GM19397 (cell line): ENCODE measurements around the gene KCNH1.

Experiments used
- ATAC-seq: cut with Tn5 transposase; IDR thresholded peaks from one replicate; pipeline ENCODE4 v1.9.1; 2021; ENCODE audit warnings: mild to moderate bottlenecking, moderate library complexity; ENCODE audit not compliant: unreplicated experiment

The KCNH1 gene

DNA sequence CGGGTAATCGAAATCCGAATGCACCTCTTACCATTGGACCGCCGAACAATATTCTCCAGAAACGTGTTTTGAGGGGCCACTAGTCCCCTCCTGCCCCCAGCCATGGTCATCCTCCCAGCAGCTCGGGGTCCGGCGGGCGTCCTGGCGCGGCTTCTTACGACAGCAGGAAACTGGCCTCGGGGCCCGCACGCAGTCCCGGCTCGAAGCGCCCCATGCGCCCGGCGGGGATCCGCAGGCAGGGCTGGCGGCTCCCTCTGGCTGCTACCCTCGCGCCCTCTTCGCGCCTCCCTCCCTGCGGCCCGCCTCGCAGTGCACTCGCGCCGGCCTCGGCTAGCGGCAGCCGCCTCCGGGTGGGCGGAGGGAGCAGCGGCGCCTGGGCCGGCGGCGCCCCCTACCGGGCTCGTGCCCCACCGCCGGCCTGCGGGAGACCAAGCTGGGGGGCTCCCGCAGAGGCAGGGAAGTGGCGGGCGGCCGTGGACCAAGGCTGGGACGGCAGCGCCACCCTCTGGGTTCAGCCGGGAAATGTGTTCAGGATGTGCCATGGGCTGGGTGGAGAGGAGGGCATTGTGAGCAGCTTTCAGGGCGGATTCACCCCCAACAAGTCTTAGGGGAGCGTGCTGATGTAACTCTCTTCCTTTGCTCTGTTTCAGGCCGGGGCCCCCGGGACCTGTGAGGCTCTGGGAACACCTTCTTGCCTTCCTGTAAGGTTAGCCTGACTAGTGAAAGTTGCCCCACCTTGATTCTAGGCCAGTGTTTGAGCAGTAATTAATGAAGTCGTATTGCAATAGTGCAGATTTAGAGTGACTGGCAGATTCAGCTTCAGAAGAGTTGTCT, at the start of gene KCNH1:
TSS of gene KCNH1 (minus strand) at position 313 of the 834 bp plus-strand sequence. CDS start at position 110, 203 bp downstream.
- peak; percentile 91 for ATAC-seq

DNA sequence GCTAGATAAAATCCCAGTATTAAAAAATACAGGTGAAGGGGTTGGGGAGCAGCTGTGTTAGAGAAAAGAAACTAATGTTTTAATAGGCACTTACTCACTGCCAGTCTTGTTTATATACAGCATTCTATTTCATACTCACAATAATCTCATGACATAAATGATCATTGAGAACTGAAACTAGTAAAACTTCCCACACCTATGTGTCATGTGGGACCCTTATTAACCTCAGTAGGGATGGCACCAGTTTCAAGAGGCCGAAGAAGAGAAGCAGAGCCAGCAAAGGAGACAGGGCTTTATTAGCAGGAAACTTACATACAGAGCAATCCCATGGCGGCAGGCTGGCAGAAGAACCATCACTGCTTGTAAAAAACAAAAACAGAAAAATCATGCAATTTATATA, 48.8 kb upstream of the KCNH1 start:
- no peak for ATAC-seq

GRCh38 chr1:211174375-211174774, 40.4 kb upstream of the KCNH1 start:
- ATAC-seq, result no peak

- ATAC-seq, result no peak
Measured at GRCh38 chr1:211172657-211173056, 38.7 kb upstream of the KCNH1 start.

- ATAC-seq, result no peak
Measured at GRCh38 chr1:211169353-211169752, 35.4 kb upstream of the KCNH1 start.

GRCh38 chr1:211158866-211159265, 24.9 kb upstream of the KCNH1 start:
- ATAC-seq, result no peak

DNA sequence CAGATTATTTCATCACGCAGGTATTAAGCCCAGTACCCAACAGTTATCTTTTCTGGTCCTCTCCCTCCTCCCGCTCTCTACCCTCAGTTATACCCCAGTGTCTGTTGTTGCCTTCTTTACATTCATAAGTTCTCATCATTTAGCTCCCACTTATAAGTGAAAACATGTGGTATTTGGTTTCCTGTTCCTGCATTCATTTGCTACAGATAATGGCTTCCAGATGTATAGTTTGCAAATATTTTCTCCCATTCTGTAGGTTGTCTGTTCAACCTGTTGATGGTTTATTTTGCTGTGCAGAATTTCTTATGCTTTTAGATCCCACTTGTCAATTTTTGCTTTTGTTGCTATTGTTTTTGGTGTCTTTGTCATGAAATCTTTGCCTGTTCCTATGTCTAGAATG, 21.1 kb upstream of the KCNH1 start:
- no peak for ATAC-seq

DNA sequence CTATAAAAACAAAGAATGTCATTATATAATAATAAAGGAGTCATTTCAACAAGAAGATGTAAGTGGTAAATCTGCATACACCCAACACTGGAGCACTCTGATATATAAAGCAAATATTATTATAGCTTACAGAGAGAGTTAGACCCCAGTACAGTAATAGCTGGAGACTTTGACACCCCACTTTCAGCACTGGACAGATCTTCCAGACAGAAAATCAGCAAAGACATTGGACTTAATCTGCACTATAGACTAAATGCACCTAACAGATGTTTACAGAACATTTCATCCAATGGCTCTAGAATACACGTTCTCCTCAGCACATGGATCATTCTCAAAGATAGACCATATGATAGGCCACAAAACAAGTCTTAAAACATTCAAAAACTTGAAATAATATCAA, 20.0 kb upstream of the KCNH1 start:
- no peak for ATAC-seq

DNA sequence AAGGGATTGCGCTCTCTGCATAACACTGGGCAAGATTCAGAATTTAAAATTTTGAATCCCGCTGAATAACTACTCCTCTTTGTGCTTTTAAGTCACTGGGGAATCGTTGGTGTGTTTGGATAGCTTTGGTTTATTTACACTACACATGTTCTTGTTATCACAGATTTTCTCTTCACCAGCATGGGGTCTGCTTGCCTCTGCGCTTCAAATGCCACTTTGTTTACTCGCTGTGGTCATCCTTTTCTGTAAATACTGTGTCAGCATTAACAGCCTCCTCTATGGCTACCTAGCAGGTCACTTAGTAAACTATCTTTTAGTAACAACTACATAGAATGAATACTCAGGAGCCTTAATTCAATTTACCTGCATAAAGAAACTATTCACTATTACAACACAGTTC, 14.4 kb upstream of the KCNH1 start:
- no peak for ATAC-seq

DNA sequence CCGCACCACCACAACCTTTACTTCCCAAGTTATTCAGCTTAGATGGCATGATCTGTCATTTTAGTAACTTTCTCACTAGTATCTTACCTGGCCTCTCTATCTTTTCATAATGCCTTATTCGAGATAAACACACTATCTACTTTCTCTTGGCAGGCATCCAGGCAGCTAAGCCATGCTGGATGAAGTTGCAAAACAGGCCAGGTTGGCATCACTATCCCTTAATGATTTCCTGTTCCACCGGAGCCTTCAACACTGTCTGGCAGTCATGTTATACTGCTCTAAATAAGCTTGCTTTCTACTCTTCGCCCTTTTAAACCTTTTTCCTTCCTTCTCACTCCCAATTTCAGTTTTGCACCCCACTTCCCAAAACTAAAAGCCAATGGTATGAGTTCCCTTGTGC, 12.0 kb upstream of the KCNH1 start:
- no peak for ATAC-seq

- no peak for ATAC-seq
Measured at GRCh38 chr1:211135342-211135950, 1.5 kb upstream of the KCNH1 start.

- ATAC-seq, result no peak
Measured at GRCh38 chr1:211133393-211133835, 534 bp downstream of the KCNH1 start.

DNA sequence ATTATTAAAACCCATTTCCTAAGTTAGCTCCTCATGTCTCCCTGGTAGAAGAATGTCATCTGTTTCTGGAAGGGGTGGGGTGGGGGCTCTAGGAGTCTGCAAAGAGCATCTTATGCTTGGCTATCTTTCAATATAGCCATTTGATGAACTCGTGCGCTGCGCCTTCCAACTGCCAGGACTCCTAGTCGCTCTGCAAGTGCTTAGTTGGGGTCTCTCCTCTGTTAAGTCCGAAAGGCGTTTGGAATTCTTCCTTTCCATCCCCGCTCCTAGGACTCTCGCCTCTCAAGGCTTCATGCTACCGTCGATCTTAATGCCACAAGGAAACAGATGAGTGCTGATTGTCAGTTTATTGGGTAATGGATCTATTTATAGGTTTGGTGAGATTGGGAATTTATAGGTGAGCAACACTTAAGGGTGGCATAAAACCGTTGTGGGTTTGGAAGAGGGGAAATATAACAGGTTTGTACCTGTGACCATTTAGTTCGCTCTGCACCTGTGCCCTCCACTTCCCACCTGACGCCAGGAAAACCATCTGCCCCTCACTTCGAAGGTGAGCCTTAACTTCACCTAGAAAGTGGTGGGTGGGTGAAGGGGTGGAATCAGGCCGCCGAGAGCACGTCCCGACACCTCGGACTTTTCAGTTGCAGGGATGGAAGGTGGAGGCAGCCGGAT, 1.1 kb downstream of the KCNH1 start:
- ATAC-seq, result no peak

DNA sequence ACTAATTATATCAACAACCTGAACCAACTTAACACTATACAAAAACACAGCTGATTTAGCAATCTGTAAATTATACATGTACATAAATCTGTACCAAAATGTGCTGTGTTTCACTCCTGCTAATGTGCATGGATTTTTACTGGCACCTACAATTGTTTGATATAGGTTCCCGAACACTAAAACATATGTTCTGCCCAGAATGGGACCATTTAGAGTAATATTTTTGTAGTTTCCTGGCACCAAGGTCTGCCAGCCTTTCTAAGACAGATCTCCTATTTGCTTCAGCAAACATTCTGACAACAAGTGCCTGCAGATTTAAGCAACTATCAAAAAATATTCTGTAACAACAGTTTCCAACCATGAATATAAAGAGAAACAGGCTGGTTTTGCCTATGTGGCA, 4.2 kb downstream of the KCNH1 start:
- ATAC-seq, result no peak

DNA sequence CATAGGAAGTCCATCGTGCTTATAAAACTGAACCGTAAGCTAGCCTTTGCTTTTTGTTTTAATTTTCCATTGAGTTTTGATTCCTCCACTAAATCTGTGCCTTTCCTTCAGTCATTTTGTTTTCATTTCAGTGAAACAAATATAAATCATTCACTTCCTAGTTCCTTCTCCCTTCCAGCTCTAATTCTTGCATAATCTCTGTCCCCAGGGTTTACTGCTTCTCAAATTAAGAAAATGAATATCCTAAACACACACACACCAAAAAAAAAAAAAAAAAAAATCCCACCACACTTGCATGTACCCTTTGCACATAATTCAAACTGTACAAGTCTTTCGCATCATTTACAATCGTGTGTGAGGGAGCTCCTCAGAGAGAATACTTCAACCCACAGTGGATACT, 6.8 kb downstream of the KCNH1 start:
- ATAC-seq, result no peak

DNA sequence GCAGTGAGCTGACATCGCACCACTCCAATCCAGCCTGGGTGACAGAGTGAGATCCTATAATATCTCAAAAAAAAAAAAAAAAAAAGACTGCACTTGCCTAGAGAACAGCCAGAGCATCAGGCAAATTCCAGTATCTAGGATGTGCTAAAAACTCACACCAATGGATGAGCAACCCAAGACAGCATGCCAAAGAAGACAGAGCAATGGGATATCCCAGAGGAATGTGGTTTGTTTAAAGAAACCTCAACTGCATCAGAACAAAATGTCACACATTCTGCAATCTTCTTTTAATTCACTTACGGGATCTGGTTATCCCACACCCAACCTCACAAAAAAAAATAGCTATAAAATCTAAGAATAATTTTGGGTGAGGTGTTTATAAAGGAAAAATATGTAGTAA, 7.3 kb downstream of the KCNH1 start:
- ATAC-seq, result no peak

DNA sequence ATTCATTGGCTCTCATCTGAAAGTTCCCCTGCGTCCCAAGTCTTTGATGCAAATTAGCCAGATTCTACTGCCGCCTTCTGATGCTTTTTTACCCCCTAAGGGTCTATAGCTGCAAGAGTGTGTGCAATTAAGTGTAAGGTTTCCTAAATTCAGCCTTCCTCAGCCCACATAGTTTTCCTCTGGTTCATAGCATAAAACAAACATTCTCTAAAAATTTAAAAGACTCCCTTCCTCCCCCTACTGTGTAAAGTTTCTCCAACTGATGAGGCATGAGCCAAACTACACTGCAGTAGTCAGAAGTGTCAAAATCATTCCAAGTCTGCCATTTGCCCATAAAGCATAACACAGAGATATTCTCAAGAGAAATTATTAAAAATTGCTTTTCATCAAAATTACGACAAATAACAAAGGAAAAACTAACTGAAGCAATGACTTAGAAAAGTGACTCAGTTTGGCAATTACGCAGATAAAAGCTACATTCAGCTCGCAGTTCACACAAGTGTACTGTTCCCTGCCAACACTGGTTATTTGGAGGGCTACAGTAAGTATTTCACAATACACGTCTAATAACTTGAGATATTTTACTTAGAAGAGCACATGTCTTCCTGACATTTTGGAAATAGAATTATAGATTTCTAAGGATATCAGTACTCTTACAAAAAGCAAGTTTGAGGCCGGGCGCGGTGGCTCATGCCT, 15.4 kb downstream of the KCNH1 start:
- ATAC-seq, result no peak

DNA sequence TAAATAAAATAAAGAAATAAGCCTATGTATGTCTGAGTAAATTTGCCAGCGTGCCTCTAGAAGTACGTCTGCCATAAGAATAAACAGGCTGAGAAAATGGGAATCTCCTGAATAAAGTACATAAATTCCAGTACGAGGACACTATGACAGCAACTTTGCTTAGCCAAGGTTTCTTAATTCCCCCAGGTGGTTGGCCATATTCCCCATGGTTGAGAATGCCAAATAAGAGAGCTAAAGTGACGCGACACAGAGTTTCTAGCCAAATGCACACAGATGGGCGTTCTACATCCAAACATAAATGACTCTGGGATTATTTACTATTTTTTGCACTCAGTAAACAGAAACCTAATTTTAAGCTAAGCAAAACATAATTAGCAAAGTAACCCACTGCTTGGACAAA, 19.5 kb downstream of the KCNH1 start:
- ATAC-seq, result no peak

GRCh38 chr1:211113566-211113965, 20.4 kb downstream of the KCNH1 start:
- no peak for ATAC-seq

GRCh38 chr1:211111351-211111750, 22.6 kb downstream of the KCNH1 start:
- ATAC-seq, result no peak

DNA sequence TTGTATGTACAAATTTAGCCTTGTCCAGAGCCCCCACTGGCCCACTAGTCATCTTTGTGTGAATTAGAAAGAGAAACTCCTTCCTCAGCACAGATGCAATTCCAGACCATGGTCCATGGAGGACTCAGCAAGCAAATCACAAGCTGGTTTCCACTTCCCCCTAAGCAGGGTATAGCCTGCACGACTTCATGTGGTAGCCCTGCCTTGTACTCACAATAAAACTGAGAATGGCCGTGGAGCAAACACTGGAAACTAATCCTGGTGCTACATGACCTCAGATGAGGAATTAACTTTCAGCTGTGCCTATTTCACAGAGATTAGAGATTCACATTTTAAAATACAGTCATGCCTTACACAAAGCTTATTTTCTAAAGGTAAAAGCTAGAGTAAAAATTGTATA, 32.5 kb downstream of the KCNH1 start:
- ATAC-seq, result no peak
